NCI-H2029 (cell line): ENCODE measurements around the gene FGD6.
"Not testable (repeated sequence)": the region's sequence is repeated elsewhere in the genome, so short reads cannot be mapped to it uniquely, and the experiment has no call there.

ENCODE experiments used
- DNase-seq: peaks from one replicate; lab custom pipeline; 2025; lab: John Stamatoyannopoulos, UW

Gene FGD6

DNA sequence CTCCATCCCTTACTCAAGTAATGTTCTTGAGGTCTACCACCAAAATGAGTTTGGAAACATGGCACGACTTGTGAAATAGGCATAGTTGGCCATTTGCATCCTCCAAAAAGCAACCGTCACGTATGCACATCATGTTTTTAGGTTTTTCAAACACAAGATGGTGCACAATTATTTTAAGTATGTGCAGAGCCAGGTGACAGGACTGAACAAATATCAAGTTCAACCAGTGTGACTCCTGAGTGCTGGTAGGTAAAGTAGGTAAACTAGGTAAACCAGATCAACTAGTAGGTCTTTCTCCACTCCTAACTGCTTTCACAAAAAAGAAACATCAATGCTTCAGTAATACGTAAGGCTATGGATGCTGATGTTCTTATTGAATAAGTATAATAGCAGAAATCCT lies 39.1 kb downstream of the FGD6 start:
- no peak for DNase-seq

- DNase-seq, result no peak
Measured at GRCh38 chr12:95177201-95177768, 40.0 kb downstream of the FGD6 start.

DNA sequence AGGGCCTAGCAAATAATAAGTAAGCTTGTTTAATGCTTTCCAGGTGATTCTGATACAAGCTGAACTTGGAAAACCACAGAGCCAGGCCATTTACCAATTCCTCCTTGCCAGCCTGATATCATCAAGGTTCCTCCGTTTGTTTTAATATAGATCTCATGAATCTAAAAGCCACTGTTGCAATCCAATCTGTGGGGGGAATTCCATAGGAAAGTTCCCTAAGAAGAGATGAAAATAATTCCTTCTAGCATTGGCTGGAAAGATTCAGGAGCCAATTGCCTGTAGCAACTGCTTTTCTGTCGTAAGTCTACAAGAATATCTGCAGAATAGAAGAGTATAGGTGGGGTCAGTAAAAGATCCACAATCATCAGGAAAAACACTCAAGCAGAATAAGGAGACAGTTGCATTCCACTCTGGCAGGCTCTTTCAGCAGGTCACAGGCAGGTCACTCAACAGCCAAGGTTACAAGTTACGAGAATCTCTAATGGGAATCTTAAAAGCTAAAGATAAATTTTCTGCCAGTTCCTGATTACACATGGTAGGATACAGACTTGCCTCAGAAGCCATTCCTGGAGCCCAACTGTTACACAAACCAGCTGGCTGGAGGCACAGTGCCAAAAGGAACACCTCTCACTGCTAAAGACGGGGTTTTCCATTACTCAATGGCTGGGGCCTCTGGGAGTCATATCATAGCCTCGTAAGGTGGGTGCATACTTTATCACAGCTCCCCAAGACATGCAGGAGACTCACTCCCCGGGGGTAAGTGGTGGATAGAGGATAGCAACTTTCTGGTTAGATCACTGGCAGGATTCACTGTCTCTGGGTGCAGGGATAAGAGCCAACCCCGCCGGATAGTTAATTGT lies 43.6 kb downstream of the FGD6 start:
- no peak for DNase-seq

DNA sequence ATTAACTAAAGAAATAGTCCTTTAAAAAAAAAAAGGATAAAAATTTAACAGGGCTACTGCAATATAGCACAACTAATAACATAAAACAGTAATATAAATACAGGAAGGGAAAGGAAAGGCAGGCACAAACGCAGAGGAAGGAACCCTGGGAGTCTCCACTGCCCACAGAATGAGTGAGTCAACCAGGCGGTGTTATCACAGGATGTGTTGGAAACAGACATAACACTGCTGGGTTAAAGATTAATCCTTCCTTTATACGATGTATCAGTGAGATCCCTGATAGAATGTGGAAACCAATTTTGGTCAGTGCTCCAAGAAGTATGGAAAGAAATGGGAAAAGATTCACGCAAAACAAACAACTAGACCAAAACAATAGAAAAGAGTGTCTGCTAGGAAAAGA lies 47.9 kb downstream of the FGD6 start:
- no peak for DNase-seq

GRCh38 chr12:95168746-95169145 lies 48.5 kb downstream of the FGD6 start:
- DNase-seq, result no peak

DNA sequence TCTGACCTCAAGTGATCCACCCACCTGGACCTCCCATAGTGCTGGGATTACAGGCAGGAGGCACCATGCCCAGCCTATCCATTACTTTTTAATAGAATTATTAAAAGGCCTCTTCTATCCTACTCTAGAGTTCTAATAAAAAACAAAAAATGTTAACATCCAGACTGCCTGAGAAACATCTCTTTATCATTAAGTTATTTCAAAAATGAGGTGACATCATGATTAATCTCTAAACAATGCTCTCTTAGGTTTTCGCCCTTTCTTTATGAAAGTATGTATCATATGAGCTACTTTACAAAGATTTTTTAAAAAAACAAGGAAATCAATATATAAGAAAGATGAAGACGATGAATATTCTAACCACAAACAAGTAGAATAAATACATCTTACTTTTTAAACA lies 52.6 kb downstream of the FGD6 start:
- DNase-seq, result no peak

GRCh38 chr12:95158919-95159318 lies 58.3 kb downstream of the FGD6 start:
- no peak for DNase-seq

DNA sequence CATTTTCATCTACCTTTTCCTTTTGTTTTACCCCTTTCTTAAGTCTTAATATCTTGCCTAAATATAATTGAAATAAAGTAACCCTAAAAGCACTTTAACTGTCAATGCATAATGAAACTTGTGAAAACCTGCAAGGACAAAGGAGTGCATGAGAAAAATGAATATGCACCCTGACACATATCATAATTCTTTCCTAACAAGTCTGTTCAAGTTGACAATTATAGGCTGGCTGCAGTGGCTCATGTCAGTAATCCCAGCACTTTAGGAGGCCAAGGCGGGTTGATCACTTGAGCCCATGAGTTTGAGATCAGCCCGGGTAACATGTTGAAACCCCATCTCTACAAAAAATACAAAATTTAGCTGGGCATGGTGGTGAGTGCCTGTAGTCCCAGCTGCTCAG lies 65.4 kb downstream of the FGD6 start:
- DNase-seq, result no peak

- no peak for DNase-seq
Measured at GRCh38 chr12:95151406-95151805, 65.9 kb downstream of the FGD6 start.

DNA sequence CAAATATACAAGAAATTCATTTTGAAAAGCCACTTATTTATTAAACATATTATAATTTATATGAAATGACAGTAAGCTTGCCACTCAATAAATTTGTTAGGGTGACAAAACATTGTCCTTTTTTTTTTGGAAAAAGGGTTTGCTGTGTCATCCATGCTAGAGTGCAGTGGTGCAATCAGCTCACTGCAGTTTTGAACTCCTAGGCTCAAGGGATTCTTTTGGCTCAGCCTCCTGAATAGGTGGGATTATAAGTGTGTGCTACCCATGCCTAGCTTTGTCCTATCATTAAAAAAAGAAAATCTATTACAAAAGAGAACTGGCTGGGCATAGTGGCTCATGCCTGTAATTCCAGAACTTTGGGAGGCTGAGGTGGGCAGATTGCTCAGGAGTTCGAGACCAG lies 66.8 kb downstream of the FGD6 start:
- DNase-seq, result no peak

DNA sequence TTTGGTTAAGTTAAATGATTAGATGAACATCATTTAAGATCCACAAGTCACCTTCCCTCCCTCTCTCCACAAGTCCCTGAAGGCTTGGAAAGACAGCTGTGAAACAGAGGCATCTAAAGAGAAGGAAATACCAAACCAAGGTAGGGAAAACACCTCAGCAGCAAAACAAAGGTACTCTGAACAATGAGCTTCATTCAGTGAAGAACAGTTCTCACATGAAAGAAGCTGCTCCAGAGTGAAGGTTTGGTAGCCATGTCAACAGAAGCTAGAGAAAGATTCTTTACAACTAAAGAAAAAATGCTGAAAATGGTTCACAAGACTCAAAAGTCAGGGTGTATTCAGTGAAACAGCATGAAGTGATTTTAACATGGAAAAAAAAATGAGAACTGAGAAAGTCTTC lies 69.4 kb downstream of the FGD6 start:
- DNase-seq, result no peak

GRCh38 chr12:95146769-95147168 lies 70.5 kb downstream of the FGD6 start:
- DNase-seq, result no peak

- DNase-seq, result no peak
Measured at GRCh38 chr12:95143621-95144205, 73.6 kb downstream of the FGD6 start.

- DNase-seq, result no peak
Measured at GRCh38 chr12:95142431-95143151, 74.7 kb downstream of the FGD6 start.

- no peak for DNase-seq
Measured at GRCh38 chr12:95141310-95141709, 76.0 kb downstream of the FGD6 start.

DNA sequence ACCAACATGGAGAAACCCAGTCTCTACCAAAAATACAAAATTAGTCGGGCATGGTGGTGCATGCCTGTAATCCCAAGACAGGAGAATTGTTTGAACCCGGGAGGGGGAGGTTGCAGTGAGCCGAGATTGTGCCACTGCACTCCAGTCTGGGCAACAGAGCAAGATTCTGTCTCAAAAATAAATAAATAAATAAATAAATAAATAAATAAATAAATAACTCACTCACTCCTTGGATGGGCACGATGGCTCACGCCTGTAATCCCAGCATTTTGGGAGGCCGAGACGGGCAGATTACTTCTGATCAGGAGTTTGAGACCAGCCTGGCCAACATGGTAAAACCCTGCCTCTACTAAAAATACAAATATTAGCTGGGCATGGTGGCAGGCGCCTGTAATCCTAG lies 79.2 kb downstream of the FGD6 start:
- not testable (repeated sequence) for DNase-seq

DNA sequence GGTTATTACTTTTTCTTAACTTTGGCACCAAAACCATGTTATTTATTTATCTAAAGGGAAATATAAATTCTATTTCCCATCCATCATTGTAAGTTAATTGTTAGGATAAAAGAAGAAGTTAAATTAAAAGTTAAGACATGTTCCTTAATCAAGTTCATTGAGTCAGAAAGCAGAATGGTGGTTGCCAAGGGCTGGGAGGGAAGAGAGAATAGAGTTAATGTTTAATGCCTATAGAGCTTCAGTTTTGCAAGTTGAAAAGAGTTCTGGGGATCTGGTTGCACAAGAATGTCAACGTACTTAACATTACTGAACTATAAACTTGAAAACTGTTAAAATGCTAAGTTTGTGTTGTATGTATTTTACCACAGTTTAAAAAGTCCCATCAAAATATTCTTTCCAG lies 80.7 kb downstream of the FGD6 start:
- no peak for DNase-seq

DNA sequence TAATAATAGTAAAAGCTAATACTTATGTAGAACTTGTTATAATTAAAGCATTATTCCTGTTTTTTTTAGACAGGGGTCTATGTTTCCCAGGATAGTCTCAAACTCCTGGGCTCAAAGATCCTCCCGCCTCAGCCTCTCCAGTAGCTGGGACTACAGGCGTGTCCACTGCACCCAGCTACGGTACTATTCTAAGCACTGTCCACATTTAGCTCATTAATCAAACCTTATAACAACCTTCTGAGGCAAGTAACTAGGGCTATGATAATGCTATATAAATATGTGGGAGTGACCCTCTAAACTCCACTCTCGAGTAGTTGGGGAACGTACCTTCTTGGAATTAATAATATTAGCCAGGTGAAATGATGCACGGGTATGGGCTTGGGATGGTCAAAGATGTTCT lies 83.2 kb downstream of the FGD6 start:
- no peak for DNase-seq

- no peak for DNase-seq
Measured at GRCh38 chr12:95131589-95132340, 85.5 kb downstream of the FGD6 start.

GRCh38 chr12:95130096-95130495 lies 87.2 kb downstream of the FGD6 start:
- DNase-seq, result no peak

- no peak for DNase-seq
Measured at GRCh38 chr12:95129115-95129514, 88.2 kb downstream of the FGD6 start.

- DNase-seq, result no peak
Measured at GRCh38 chr12:95126736-95127135, 90.5 kb downstream of the FGD6 start.
